ENCODE data around the gene BICDL2. TPM values are rescaled to one million over a fixed set of nuclear protein-coding genes. Genes with fewer than 3 reads are reported as not detected.

Gene BICDL2
- total and polyA plus RNA-seq, 9 of the 15 experiments (the other 6 are each of a cell fraction or from before 2014, with no cell fraction given) = 0.09 to 0.28 (median 0.09) TPM; not detected in 6

DNA sequence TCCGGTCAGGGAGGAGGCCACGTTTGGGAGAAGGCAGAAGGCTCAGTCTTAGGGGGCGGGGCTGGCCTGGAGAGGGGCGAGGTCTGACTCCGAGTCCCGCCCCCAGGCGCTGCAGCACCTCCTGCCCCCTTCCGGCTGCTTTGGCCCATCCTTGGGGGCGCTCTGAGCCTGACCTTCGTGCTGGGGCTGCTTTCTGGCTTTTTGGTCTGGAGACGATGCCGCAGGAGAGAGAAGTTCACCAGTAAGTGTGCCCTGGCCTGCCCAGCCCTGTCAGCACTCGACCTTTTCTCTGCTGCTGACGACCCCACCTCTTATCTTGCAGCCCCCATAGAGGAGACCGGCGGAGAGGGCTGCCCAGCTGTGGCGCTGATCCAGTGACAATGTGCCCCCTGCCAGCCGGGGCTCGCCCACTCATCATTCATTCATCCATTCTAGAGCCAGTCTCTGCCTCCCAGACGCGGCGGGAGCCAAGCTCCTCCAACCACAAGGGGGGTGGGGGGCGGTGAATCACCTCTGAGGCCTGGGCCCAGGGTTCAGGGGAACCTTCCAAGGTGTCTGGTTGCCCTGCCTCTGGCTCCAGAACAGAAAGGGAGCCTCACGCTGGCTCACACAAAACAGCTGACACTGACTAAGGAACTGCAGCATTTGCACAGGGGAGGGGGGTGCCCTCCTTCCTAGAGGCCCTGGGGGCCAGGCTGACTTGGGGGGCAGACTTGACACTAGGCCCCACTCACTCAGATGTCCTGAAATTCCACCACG lies 15.1 kb downstream of the BICDL2 start (continued):
- TF ChIP-seq GABPB2 (CRISPR knock-in tag; conservative IDR thresholded peaks at IDR 0.05) (no peak), GATAD2A (IDR thresholded peaks at IDR 0.05) (no peak), ETV6 (IDR thresholded peaks at IDR 0.05; ENCODE audit: borderline replicate concordance in 1 of 2, low read depth in 2 of 2, low read length in 1 of 2) (no peak), ETV6 (CRISPR knock-in tag; IDR thresholded peaks at IDR 0.05; ENCODE audit: borderline replicate concordance) (no peak), HDAC2 (IDR thresholded peaks at IDR 0.05) (0 out of 2 replicates have a peak, but pooled peaks have one; percentile 29), ZNF224 (CRISPR knock-in tag; IDR thresholded peaks at IDR 0.05) (no peak), ZNF668 (CRISPR knock-in tag; IDR thresholded peaks at IDR 0.05) (no peak), ARID1B (IDR thresholded peaks at IDR 0.05) (no peak), RNF2 (IDR thresholded peaks at IDR 0.05) (no peak)
- TF ChIP-seq, protein P1, sequence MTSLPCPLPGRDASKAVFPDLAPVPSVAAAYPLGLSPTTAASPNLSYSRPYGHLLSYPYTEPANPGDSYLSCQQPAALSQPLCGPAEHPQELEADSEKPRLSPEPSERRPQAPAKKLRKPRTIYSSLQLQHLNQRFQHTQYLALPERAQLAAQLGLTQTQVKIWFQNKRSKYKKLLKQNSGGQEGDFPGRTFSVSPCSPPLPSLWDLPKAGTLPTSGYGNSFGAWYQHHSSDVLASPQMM (CRISPR knock-in tag; IDR thresholded peaks at IDR 0.05) = no peak
- TF ChIP-seq, protein P2, sequence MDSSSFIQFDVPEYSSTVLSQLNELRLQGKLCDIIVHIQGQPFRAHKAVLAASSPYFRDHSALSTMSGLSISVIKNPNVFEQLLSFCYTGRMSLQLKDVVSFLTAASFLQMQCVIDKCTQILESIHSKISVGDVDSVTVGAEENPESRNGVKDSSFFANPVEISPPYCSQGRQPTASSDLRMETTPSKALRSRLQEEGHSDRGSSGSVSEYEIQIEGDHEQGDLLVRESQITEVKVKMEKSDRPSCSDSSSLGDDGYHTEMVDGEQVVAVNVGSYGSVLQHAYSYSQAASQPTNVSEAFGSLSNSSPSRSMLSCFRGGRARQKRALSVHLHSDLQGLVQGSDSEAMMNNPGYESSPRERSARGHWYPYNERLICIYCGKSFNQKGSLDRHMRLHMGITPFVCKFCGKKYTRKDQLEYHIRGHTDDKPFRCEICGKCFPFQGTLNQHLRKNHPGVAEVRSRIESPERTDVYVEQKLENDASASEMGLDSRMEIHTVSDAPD (CRISPR knock-in tag; IDR thresholded peaks at IDR 0.05) = no peak
- TF ChIP-seq, protein P3, sequence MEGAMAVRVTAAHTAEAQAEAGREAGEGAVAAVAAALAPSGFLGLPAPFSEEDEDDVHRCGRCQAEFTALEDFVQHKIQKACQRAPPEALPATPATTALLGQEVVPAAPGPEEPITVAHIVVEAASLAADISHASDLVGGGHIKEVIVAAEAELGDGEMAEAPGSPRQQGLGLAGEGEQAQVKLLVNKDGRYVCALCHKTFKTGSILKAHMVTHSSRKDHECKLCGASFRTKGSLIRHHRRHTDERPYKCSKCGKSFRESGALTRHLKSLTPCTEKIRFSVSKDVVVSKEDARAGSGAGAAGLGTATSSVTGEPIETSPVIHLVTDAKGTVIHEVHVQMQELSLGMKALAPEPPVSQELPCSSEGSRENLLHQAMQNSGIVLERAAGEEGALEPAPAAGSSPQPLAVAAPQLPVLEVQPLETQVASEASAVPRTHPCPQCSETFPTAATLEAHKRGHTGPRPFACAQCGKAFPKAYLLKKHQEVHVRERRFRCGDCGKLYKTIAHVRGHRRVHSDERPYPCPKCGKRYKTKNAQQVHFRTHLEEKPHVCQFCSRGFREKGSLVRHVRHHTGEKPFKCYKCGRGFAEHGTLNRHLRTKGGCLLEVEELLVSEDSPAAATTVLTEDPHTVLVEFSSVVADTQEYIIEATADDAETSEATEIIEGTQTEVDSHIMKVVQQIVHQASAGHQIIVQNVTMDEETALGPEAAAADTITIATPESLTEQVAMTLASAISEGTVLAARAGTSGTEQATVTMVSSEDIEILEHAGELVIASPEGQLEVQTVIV (CRISPR knock-in tag; IDR thresholded peaks at IDR 0.05; ENCODE audit: borderline replicate concordance) = no peak
- TF ChIP-seq, protein P4, sequence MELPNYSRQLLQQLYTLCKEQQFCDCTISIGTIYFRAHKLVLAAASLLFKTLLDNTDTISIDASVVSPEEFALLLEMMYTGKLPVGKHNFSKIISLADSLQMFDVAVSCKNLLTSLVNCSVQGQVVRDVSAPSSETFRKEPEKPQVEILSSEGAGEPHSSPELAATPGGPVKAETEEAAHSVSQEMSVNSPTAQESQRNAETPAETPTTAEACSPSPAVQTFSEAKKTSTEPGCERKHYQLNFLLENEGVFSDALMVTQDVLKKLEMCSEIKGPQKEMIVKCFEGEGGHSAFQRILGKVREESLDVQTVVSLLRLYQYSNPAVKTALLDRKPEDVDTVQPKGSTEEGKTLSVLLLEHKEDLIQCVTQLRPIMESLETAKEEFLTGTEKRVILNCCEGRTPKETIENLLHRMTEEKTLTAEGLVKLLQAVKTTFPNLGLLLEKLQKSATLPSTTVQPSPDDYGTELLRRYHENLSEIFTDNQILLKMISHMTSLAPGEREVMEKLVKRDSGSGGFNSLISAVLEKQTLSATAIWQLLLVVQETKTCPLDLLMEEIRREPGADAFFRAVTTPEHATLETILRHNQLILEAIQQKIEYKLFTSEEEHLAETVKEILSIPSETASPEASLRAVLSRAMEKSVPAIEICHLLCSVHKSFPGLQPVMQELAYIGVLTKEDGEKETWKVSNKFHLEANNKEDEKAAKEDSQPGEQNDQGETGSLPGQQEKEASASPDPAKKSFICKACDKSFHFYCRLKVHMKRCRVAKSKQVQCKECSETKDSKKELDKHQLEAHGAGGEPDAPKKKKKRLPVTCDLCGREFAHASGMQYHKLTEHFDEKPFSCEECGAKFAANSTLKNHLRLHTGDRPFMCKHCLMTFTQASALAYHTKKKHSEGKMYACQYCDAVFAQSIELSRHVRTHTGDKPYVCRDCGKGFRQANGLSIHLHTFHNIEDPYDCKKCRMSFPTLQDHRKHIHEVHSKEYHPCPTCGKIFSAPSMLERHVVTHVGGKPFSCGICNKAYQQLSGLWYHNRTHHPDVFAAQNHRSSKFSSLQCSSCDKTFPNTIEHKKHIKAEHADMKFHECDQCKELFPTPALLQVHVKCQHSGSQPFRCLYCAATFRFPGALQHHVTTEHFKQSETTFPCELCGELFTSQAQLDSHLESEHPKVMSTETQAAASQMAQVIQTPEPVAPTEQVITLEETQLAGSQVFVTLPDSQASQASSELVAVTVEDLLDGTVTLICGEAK (IDR thresholded peaks at IDR 0.05) = 0 out of 2 replicates have a peak, but pooled peaks have one; percentile 20
- TF ChIP-seq, protein P4 (CRISPR knock-in tag; IDR thresholded peaks at IDR 0.05) = no peak

Data from K562 (cell line).